GM19468 (cell line): ENCODE results near the gene ARHGAP10.

ENCODE experiments used
- ATAC-seq: cut with Tn5 transposase; IDR thresholded peaks from one replicate; pipeline ENCODE4 v1.9.1; 2021; ENCODE audit warnings: mild to moderate bottlenecking, moderate library complexity, moderate number of reproducible peaks; ENCODE audit not compliant: unreplicated experiment; ENCODE audit errors: extremely low read depth

ARHGAP10 gene

DNA sequence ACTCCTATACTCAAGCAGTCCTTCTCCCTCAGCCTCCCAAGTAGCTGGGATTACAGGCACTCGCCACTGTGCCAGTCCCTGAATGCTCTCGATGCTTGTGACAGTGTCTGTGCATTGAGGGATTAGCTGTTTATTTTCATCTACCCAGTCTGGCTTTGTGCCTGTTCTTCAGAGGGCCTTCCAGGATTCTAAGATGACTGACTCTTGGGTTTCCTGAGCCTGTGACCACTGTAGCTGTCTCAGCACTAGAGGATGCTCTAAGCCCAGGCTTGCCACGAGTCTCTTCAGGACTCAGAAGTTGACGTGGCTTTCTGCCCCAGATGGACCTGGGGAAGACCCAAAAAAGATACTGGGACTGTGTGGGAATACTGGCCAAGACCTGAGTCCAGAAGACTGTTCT, 201.4 kb downstream of the ARHGAP10 start:
- no peak for ATAC-seq

DNA sequence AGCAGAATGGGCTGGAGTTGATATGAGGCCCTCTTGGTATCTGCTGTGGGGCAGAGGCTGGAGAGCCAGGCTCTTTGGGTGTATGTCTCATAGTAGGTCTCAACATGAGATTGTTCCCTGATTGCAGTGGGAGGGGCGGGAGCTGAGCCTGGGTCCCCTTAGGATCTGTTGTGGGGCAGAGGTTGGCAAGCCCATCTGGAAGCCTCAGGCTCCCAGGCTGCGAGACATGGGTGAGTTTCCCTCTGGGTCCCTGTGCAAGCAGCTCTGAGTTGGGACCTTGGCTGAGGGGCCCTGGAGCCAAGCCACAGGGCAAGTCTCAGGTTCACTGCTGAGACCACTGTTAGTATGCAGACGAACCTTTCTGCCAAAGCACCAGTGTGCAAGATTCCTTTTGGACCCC, 201.9 kb downstream of the ARHGAP10 start:
- ATAC-seq = no peak

DNA sequence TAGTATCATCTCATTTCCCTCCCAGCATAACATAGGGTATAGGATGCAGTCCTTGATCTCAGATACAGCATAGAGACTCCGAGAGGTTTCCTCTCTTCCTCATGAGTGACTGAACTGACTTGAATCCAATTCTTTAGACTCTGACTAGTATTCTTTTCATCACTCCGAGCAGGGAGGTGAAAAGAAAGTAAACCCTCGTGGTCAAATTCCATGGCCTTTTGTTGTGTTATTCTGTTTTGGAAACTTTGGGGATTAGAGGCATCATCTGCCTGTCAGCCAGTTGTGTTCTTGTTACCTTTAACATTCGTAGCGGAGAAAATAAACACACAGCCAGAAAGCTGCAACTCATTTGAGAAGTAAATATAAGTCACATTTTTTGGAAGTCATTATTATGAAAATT, 206.6 kb downstream of the ARHGAP10 start:
- no peak for ATAC-seq

DNA sequence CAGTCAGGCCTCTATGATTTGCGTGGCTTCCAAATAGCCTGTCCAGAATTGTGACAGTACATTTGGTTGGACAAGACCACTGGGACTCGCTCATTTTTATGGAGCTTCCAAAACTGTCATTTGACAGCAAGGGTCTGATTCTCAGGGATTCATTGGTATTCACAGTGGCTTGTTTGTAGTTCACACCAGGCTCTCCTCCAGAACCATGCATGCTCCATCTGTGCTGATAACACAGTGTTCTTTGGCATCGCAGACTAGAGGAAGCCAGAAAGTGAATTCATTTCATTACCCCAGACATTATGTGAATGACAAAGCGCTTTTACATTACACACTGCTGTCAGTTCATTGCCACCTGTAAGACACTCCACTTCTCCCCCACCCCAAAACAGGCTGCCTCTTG, 208.3 kb downstream of the ARHGAP10 start:
- no peak for ATAC-seq

DNA sequence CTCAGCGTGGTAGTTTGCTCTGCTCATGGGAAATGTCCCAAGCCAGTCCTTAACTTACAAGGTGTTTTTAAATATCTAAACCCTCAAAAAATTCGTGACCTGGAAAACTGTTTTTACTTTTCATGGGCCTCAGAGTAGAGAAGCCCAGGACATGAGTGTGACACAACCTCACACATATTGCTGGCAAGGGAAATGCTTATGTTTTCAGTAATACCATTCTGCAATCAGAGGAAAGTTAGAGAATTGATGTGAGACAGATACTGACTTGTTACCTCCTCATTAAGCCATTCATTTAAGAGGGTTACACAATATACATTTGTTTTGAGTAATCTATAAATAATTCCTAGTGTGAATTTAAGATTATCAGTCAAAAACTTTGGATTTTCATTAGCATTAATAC, 209.5 kb downstream of the ARHGAP10 start:
- no peak for ATAC-seq

DNA sequence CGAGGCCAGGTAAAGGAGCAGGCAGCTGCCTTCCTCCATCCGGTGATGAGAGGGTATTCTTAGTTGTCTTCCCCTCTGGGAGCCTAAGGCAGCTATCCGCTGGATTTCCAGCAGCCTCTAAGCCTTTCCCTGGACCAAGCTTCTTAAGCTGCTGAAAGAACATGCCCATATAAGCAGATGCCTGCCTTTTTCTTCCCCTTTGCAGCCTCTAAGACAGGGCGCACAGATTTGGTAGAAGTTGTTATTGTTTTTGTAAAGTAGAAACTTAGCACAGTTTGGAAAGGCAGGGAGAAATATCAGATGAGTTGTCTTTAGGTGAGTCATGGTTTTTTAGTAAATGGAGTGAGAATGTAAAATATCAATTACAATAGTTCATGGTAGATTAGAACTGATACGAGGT, 210.8 kb downstream of the ARHGAP10 start:
- ATAC-seq = no peak

DNA sequence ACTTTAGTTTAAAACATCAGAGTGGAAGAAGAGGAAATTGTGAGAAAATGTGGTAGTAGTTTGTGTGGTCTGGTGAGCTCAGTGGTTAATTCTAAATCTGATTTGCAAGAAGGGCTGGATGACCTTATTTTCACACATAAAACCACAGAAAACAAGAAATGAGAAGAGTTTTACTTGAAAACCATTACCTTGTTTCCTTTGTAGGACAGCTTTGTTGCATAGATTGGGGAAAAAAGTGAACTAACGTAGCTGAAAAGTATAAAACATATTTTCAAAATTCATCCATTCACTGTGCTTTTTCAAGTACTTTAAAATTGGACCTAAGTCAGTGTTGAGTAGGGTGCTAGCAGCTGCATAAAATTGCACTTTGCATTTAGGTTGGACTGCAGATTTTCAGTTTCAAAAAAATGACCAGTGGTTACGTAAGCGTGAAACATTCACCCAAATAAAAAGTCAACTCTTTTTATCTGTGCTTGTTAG, 211.3 kb downstream of the ARHGAP10 start:
- peak; percentile 87 for ATAC-seq

DNA sequence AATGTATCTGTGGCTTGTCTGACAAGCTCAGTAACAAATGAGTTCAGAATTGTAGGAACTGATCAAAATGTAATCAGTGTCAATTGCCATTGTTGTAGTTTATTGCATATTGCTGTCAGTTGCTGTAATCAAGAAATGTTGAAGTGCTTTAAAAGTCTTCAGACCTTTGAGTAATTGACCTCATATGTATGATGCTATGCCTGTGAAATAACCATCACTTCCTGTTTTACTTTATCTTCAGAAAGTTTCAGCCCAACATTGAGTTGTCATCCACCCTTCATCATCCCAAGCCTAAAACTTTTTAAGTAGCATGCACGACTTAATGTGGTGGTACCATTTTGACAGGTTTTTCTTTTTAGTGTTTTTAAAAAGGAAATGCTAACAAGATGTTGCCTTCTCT, 212.4 kb downstream of the ARHGAP10 start:
- no peak for ATAC-seq

DNA sequence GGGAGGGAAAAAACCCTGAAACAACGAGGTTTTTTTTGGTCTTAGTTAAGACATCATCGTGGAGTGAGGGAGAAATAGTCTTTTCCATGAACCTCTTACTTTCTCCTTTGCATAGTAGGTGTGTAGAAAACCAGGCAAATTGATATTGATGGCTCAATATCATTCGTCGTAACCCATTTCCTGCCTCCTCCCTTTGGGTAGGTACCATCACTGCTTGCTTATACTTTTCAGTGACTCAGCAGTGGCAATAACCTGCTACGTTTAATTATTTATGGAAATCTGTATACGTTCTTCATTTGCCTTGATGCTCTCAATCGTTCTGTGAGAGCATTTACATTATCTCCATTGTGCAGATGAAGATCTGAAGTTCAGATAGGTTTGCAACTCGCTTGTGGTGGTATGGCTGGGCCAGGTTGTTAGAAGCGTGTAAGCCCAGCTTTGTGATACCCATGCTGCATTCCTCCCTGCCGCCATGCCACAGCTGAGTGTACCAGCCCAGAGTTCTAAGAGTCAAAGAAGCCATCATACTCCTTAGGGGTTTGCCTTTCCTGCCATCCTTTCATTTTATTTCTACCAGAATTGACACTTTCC, 212.9 kb downstream of the ARHGAP10 start:
- no peak for ATAC-seq

DNA sequence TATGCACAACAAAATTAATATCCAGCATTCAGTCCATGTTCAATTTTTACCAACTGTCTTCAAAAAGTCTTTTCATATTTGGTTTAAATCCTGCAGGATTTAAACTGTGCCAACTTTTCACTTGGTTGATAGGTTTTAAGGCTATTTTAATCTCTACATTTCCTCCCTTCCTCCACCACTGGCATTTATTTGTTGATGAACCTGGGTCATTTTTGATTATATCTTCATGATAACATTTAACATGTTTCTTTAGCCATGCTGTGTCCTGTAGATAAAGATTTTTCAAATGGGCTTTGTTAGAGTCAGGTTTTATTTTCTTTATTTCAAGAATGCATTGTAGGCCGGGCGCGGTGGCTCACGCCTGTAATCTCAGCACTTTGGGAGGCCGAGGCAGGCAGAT, 216.4 kb downstream of the ARHGAP10 start:
- no peak for ATAC-seq

DNA sequence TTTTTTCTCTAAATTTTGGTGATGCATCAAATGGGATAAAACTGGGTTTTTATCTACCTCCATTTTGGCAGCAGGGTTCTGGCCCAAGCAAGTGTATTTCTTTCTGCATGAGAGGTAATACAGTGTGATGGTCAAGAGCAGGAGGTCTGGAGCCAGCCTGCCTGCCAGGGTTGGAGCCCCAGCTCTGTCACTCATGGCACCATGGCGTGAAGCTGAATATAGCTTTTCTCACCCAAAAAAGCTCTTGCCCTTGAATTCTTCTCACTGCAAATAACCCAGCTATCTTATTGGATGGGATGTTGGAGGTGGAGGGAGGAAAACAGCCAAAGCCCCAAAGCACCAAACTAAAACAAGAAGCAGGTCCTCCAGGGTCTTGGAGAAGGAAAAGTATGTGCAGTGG, 218.4 kb downstream of the ARHGAP10 start:
- no peak for ATAC-seq

DNA sequence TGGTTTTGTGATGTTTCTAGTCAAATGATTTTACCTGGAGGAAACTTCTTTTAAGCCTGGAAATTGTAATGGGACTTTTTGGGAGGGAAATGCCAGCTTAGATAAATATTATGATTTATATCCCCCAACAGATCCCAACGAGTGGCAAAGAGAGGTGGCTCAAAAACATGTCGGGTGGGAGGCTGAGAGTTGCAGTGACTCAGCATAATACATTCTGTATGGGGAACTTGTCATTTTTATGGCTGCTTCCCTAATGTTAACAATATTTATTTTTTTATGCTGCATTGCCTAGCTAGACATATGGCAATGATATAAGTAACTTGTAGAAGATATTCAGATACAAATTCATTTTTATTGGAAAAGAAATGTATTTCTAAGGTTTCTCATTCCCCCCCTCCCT, 219.0 kb downstream of the ARHGAP10 start:
- no peak for ATAC-seq

DNA sequence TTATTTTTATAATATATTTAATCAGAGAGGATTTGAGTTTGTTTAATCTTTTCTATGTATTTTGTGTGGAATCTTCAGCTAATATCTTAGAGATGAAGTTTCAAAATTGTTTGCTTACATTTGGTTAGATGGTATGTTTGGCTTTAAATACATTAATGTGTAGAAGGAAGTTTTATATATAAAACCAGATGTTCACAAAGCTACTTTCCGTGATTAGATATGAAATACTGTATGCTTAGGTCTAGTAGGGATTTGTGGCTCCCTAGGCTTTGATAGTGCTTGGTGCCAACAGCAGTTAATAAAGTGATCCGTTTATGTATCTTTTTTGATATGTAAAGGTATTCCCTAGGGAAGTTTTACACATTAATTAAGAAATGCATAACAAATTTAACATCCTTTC, 223.0 kb downstream of the ARHGAP10 start:
- no peak for ATAC-seq

DNA sequence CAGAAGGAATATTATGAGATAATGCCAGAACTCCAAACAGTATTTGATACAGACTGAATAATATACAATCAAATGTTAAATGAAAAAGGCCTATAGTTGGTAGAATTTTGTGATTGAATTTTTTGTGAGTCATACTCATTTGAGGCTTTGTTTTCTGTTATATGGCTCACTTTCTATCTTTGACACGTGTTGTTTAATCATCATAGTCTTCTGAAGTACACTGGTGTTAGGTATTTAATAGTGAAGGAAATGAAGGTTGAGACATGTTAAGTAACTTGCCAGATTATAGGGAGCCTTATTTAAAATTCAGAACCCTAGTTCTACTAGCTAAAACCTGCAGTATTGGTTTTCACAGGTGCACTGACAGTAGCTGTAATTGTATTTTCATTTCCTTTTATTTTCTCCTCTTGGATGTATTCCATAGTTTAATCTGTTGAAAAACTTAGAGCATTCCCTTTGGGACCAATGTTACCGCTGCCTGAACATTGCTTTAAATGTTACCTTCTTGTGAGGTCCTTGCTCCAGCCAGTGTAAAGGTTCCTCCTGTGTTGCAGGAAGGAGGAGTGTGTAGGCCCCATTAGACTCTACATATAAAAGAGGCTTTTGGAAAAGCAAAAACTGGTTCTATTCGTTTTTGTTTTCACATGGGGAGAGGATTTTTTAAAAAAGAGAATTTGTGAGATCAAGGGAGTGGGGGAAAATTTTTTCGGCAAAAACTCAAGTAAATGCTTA, 224.1 kb downstream of the ARHGAP10 start:
- no peak for ATAC-seq

DNA sequence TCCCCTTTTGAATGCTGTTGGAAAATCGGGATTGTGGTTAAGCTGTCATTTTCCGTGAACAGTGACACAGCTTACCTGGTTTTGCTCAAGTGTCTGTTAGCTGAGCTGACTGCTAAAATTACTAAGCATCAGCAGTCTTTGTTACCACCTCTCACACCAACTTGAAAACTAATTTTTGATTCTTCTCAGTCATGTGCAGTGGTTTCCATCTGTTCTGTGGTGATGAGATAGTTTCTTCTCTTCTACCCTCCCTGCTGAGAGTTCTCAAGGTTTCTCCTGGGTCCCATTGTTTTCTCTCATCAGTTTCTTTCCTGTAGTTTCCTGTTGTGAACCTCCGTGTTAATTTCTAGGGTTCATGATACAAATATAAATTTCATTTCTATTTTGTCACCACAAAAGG, 225.6 kb downstream of the ARHGAP10 start:
- ATAC-seq = no peak

DNA sequence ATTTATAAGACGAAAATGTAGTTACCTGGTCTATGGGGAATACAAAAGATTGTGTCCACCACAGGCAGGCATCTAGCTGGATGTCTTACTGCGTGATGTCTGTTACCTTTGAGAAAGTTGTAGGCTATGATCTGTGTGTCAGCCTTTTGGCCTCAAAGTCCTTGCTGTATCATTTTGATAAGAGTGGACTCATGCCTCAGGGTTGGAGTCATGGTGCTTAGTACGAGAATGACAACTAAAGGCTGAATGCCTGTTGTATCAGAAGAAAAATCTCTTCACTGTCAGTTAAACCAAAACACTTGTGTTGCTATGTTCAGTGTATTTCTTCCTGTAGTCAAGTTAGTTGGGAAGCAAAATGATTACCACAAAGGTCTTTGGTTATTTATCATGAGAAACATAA, 226.2 kb downstream of the ARHGAP10 start:
- ATAC-seq = no peak

DNA sequence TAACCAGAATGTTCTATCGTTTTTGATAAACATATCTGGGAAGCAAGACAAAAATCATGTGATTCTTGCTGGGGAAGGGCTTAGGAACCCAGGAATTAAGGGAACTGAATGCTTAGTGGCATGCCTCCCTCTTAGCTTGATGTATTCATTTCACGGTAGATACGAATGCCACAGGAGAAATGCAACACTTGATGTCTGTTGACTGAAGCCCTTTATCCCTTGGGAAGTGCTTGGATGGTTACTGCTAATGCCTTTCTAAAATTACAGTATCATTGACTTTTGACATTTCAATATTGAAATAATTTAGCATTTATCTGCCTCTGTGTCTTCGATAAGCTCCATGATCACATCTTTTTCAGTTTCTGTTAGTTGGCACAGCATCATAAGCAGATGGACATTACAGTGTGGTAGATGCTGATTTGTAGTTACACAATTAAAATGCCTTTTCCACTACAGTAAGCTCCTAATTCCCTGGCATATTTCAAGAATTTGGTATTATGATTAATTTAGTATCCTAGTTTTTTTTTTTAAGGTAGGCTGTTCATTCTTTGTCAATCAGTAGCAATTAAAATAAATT, 226.7 kb downstream of the ARHGAP10 start:
- no peak for ATAC-seq

DNA sequence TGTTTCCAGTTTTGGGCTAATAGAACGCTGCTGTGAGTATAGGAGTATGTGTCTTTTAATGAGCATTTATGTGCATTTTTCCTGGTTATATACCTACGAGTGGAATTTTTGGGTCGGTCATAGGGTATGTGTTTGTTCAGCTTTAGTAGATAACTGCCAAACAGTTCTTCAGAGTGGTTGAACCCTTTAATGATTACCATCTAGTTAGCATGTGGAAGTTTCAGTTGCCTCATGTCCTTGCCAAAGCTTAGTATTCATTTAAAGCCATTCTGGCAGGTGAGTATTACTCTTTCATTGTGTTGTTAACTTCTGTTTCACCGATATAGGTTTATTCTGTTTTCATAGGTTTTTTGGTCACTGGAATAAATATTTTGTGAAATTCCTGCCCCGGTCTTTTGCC, 229.1 kb downstream of the ARHGAP10 start:
- ATAC-seq = peak; percentile 42

DNA sequence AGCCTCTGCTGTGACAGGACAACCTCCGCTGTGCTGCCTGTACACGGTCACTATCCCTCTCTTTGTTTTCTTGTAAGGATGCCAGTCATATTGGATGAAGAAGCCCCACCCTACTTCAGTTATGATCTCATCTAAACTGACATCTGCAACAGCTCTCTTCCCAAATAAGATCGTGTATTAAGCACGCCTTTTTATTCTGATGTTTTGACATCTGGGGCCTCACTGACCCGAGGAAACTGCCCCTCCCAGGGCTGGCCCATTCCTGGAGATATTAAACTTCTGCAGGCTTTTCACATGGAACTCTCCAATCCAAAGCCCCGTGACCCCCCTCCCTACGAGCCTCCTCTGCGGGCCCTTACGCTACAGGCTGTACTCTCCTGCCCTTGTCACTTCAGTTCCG, 232.0 kb downstream of the ARHGAP10 start:
- no peak for ATAC-seq

DNA sequence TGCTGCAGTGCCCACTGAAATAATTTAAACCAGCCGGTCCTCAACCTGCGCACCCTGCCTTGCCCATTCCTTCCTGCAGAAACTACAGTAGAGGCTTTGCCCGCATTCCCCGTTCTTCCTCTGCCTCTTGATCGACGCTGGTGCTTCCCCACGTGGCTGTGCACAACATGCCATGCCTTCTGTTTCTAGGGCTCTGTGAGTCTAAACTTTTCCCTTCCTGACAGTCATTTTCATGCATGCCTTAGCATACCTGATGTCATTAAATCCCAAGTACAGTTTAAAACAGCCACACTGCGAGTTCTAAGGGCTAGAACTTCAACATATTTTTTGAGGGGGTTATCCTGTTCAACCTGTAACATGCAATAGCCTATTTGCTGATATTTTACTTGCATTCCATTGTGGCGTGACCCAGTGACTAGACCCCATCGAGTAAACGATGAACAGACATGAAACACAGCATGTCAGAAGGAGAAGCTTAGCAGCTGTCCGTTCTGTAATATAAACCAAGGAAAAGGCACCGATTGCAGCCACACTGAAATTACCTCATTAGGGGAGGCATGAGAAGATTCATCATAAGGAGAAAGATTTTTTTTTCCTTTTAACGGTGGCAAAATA, 232.5 kb downstream of the ARHGAP10 start:
- ATAC-seq = no peak

DNA sequence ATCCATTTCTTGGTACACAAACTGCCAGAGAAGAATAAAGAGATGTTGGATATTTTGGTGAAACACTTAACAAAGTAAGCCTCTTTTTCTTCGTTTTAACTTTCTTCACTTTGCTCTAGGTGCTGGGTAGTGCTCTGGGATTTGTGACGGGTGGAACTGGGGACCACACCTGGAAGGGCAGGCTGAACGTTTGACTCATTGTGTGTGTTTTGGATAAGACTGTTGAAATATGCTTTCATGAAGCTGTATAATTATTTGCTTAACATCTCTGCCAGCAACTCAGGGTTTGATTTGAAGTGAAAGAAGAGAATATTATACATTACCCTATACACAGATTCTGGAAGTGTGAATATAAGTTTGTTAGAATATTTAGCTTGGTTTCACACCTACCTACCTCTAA, 233.2 kb downstream of the ARHGAP10 start:
- no peak for ATAC-seq
